GM12878 (cell line): ENCODE results near the gene OPN3. TPM values are rescaled to one million over a fixed set of nuclear protein-coding genes. Genes with fewer than 3 reads are reported as not detected.

Experiments used
- ATAC-seq: fragments of 200-7000 bp; cut with Tn5 transposase; 3 replicates; pipeline ENCODE4 v1.9.1; 2020; ENCODE audit warnings: mild to moderate bottlenecking, moderate library complexity
- BruUV-seq: library from RNA; stranded (reverse); fragments of 400-500 nt; replicated peaks from 2 replicates; lab custom pipeline; 2021; lab: Mats Ljungman, UMichigan
- CTCF ChIA-PET: fragments of 300-600 bp; sonication (Branson Sonifier 250); formaldehyde crosslinking; extraction: SDS; loops from one replicate; lab custom pipeline; 2021; ENCODE audit warnings: inconsistent platforms; lab: Yijun Ruan, JAX
- POLR2A ChIA-PET: fragments of 350-600 bp; formaldehyde crosslinking; extraction: SDS; loops from one replicate; lab custom pipeline; 2021; ENCODE audit warnings: inconsistent platforms; lab: Charles Lee
- RAD21 ChIA-PET: fragments of 300-600 bp; sonication (Branson Sonifier 250); formaldehyde crosslinking; loops from one replicate; lab custom pipeline; 2023; ENCODE audit warnings: antibody characterized with exemption; ENCODE audit not compliant: unreplicated experiment; lab: Charles Lee
- SMC1A ChIA-PET: fragments of 300-600 bp; sonication (Branson Sonifier 250); formaldehyde crosslinking; loops from one replicate; lab custom pipeline; 2023; ENCODE audit not compliant: unreplicated experiment, uncharacterized antibody; lab: Charles Lee
- DNase-seq: peaks from one replicate; pipeline ENCODE4 v3.0.0-alpha.2; 2011; ENCODE audit warnings: low read depth, low spot score
- FAIRE-seq: peaks from 3 replicates; lab custom pipeline; 2011; peaks lifted over from hg19 to GRCh38; lab: Jason Lieb, UNC
- H2AFZ ChIP-seq: 2 replicates; pipeline ENCODE4 v1.6.0; 2011; ENCODE audit warnings: low read depth, low read length, control low read depth; ENCODE audit not compliant: control insufficient read depth
- H3K27ac ChIP-seq: 2 replicates; pipeline ENCODE4 v1.5.1; 2011; ENCODE audit warnings: control low read depth; ENCODE audit not compliant: control insufficient read depth, insufficient read depth
- H3K27me3 ChIP-seq, 2 experiments: replicated peaks in 1 of 2; 2 replicates each; pipeline versions ENCODE4 v1.6.0 to v1.6.1; 2011; ENCODE audit warnings: low read length in 1 of 2; ENCODE audit not compliant: control insufficient read depth in 2 of 2, insufficient read depth in 2 of 2
- H3K36me3 ChIP-seq, 2 experiments: 2 replicates each; pipeline ENCODE4 v1.5.1; 2011; ENCODE audit warnings: low read length in 1 of 2; ENCODE audit not compliant: control insufficient read depth in 2 of 2, insufficient read depth in 2 of 2
- H3K4me1 ChIP-seq: 2 replicates; pipeline ENCODE4 v1.6.1; 2011; ENCODE audit warnings: mild to moderate bottlenecking, low read length, moderate library complexity, mixed read lengths; ENCODE audit not compliant: control insufficient read depth, insufficient read depth
- H3K4me2 ChIP-seq: 2 replicates; pipeline ENCODE4 v1.6.0; 2011; ENCODE audit warnings: control low read depth; ENCODE audit not compliant: control insufficient read depth, insufficient read depth
- H3K4me3 ChIP-seq: fragments of 200-600 bp; sonication (generic); 2 replicates; pipeline ENCODE4 v1.5.1; 2016
- H3K79me2 ChIP-seq: 2 replicates; pipeline ENCODE4 v1.6.0; 2011; ENCODE audit warnings: low read length; ENCODE audit not compliant: control insufficient read depth, insufficient read depth
- H3K9ac ChIP-seq: 2 replicates; pipeline ENCODE4 v1.8.0; 2011; ENCODE audit warnings: low read length, control low read depth, mixed read lengths; ENCODE audit not compliant: control insufficient read depth, insufficient read depth
- H3K9me3 ChIP-seq: replicated peaks from 3 replicates; pipeline ENCODE4 v1.5.1; 2011; ENCODE audit warnings: mild to moderate bottlenecking, low read length; ENCODE audit not compliant: control insufficient read depth, insufficient read depth
- H4K20me1 ChIP-seq: 2 replicates; pipeline ENCODE4 v1.6.0; 2011; ENCODE audit not compliant: control insufficient read depth, insufficient read depth
- CBX5 ChIP-seq: sonication (generic); IDR thresholded peaks from 2 replicates; pipeline ENCODE4 v1.6.1; 2016; ENCODE audit warnings: low read depth, moderate library complexity, mild to moderate bottlenecking, inconsistent platforms
- CTCF ChIP-seq, 3 experiments: IDR thresholded peaks in 2 of 3; conservative IDR thresholded peaks in 1 of 3; 2 replicates each; pipeline ENCODE4 v1.5.1; 2011; ENCODE audit warnings: low read depth in 3 of 3, low read length in 3 of 3, mild to moderate bottlenecking in 3 of 3, control low read depth in 2 of 3, moderate library complexity in 2 of 3, inconsistent platforms in 1 of 3, mixed read lengths in 1 of 3; ENCODE audit not compliant: control insufficient read depth in 2 of 3, insufficient read depth in 1 of 3; ENCODE audit errors: extremely low read depth in 1 of 3
- EED ChIP-seq: sonication (generic); IDR thresholded peaks from 2 replicates; pipeline ENCODE4 v1.6.1; 2016; ENCODE audit warnings: antibody characterized with exemption, low read depth
- ESRRA ChIP-seq: IDR thresholded peaks from 2 replicates; pipeline ENCODE4 v1.6.1; 2012; ENCODE audit warnings: mild to moderate bottlenecking, low read length, improper control_type of control experiment
- FOXM1 ChIP-seq: IDR thresholded peaks from 2 replicates; pipeline ENCODE4 v1.6.1; 2012; ENCODE audit warnings: low read depth, mild to moderate bottlenecking, inconsistent platforms, low read length, moderate library complexity
- HCFC1 ChIP-seq: fragments of 150-350 bp; IDR thresholded peaks from 2 replicates; pipeline ENCODE4 v1.6.1; 2014; ENCODE audit warnings: low read length
- MAX ChIP-seq: IDR thresholded peaks from 2 replicates; pipeline ENCODE4 v1.6.1; 2012; ENCODE audit warnings: low read depth, low read length, improper control_type of control experiment
- PBX3 ChIP-seq: IDR thresholded peaks from 2 replicates; pipeline ENCODE4 v1.6.1; 2011; ENCODE audit warnings: mild to moderate bottlenecking, low read depth, low read length, moderate library complexity; ENCODE audit not compliant: insufficient replicate concordance
- PML ChIP-seq: IDR thresholded peaks from 2 replicates; pipeline ENCODE4 v1.6.1; 2012; ENCODE audit warnings: low read length, inconsistent platforms
- SIX5 ChIP-seq: IDR thresholded peaks from 2 replicates; pipeline ENCODE4 v1.6.1; 2011; ENCODE audit warnings: mild to moderate bottlenecking, low read depth, low read length, moderate library complexity; ENCODE audit not compliant: severe bottlenecking
- TBL1XR1 ChIP-seq: IDR thresholded peaks from 2 replicates; pipeline ENCODE4 v1.6.1; 2012; ENCODE audit warnings: low read depth, low read length, improper control_type of control experiment
- WGBS: methylation state at CpG from one replicate; pipeline ENCODE4 v1.1.6; 2016; ENCODE audit warnings: low lambda C conversion rate; ENCODE audit not compliant: insufficient replicate concordance, insufficient coverage; ENCODE audit errors: missing lambda C conversion rate; 5-methylcytosine and 5-hydroxymethylcytosine counted together
- in situ Hi-C: fragments of 300-500 bp; cut with MboI; formaldehyde crosslinking; loops from 9 replicates; pipeline ENCODE4 v1.14.3; 2018; ENCODE audit warnings: mixed read lengths
- intact Hi-C: fragments of 100-400 bp; cut with micrococcal nuclease; formaldehyde crosslinking; loops from one replicate; pipeline ENCODE4 v1.14.2; 2022; ENCODE audit not compliant: unreplicated experiment
- polyA plus RNA-seq, 11 experiments: library from polyadenylated mRNA; depleted of rRNA in 4 of 11; unstranded in 6 of 11; stranded (reverse) in 5 of 11; fragments of >200 nt; fragmentation: Nextera tagmentation in 4 of 11; fragmentation: Illumina TruSeq in 1 of 11; extraction: Ambion mirVana in 4 of 11; extraction: Trizol in 1 of 11; gene quantifications; 1 replicate in 1 of 11; 2 replicates in 10 of 11; pipeline versions ENCODE4 v1.2.1 to v1.2.3, GENCODE V29; 2011 to 2016; ENCODE audit warnings: inconsistent platforms in 2 of 11, missing spikeins in 2 of 11, low read depth in 1 of 11
- total RNA-seq, 4 experiments: library from RNA; depleted of rRNA in 3 of 4; stranded (reverse); fragments of >200 nt in 3 of 4; fragmentation: Illumina TruSeq in 1 of 4; extraction: Trizol in 1 of 4; gene quantifications; 2 replicates each; pipeline versions ENCODE4 v1.2.1 to v1.2.3, GENCODE V29; 2013 to 2021

Gene OPN3
- total and polyA plus RNA-seq, 10 of the 15 experiments (the other 5 are each of a cell fraction or from before 2014, with no cell fraction given) = 0.26 to 12.2 (median 7.4) TPM

- TF ChIP-seq SIX5 = no peak
Measured at GRCh38 chr1:241589521-241589920, 50.6 kb downstream of the OPN3 start (continued).

- Histone ChIP-seq H3K9me3 (no peaks in the 10 kb centered on the region), H3K27me3 (no peaks in the 10 kb centered on the region), H3K79me2 (no peaks in the 10 kb centered on the region), H3K9ac (no peak overlapping the region), H4K20me1 (no peaks in the 10 kb centered on the region), H2AFZ (no peak overlapping the region), H3K4me2 (no peak overlapping the region), H3K36me3 (no peaks in the 10 kb centered on the region; a peak in 1 of 4 replicates)
- ChIA-PET SMC1A (no interaction called here), RAD21 (no interaction called here), POLR2A (no interaction called here)
- in situ Hi-C loops = no loop called here
- intact Hi-C loops = no loop called here
- no peak for ATAC-seq
- FAIRE-seq = no peak
- BruUV-seq = no TSS peak
- TF ChIP-seq HCFC1 (no peak), ESRRA (no peak), PBX3 (no peak), MAX (no peak), EED (no peak), CBX5 (no peak), FOXM1 (no peak), CTCF (IDR thresholded peaks at IDR 0.05 in 2 of 3, conservative IDR thresholded peaks at IDR 0.05 in 1 of 3; ENCODE audit: control insufficient read depth in 2 of 3, extremely low read depth in 1 of 3, insufficient read depth in 1 of 3, low read depth in 3 of 3, low read length in 3 of 3) (no peak), PML (no peak), TBL1XR1 (no peak)
- TF ChIP-seq, all 136 proteins: peak for 0
- Histone ChIP-seq H3K4me1 (no peaks in the 10 kb centered on the region), H3K4me3 (no peak overlapping the region), H3K27ac (no peak overlapping the region)
- no peak for DNase-seq
- WGBS = 97% methylated on average over 14 of the region's 14 CpGs
- CTCF ChIA-PET = interaction anchor here (0.9 to 1.0 kb wide), 2 partner anchors 23 kb away, joined by 3 read pairs; no protein-coding TSS in a partner anchor
Measured at GRCh38 chr1:241586905-241587512, 53.2 kb downstream of the OPN3 start.
